ENCODE results near the gene STYK1. TPM values are rescaled to one million over a fixed set of nuclear protein-coding genes. Genes with fewer than 3 reads are reported as not detected.

STYK1 gene
- total RNA-seq, 1 donor = under 0.01 TPM

- Histone ChIP-seq H3K4me1 (ENCODE audit: insufficient read depth, low read length) (peaks cover 12% of the 10 kb centered on the region), H3K27ac (ENCODE audit: low read depth, low read length) (no peak overlapping the region), H3K4me2 (ENCODE audit: insufficient read depth, low read length) (no peak overlapping the region), H4K20me1 (ENCODE audit: insufficient read depth, low read length) (no peaks in the 10 kb centered on the region), H3K79me2 (ENCODE audit: insufficient read depth, low read length) (peaks cover 18% of the 10 kb centered on the region), H3K36me3 (ENCODE audit: insufficient read depth, low read length) (peaks cover 35% of the 10 kb centered on the region), H3K4me3 (ENCODE audit: insufficient read depth, low read length) (no peak overlapping the region), H3K27me3 (ENCODE audit: insufficient read depth, low read length) (no peaks in the 10 kb centered on the region), H3K9me3 (ENCODE audit: low read depth, low read length) (no peaks in the 10 kb centered on the region), H2AFZ (ENCODE audit: low read length) (no peak overlapping the region)
- TF ChIP-seq CTCF (IDR thresholded peaks at IDR 0.05; ENCODE audit: extremely low read depth, low read depth, low read length) = peak; percentile 48
- no peak for DNase-seq (ENCODE audit: insufficient read length, low spot score, missing footprints)
Measured at GRCh38 chr12:10607885-10608458, 65.9 kb downstream of the STYK1 start.

- Histone ChIP-seq H3K27ac (ENCODE audit: low read depth, low read length) (no peak overlapping the region), H3K4me2 (ENCODE audit: insufficient read depth, low read length) (no peak overlapping the region), H3K36me3 (ENCODE audit: insufficient read depth, low read length) (peaks cover 21% of the 10 kb centered on the region), H3K4me1 (ENCODE audit: insufficient read depth, low read length) (no peaks in the 10 kb centered on the region), H4K20me1 (ENCODE audit: insufficient read depth, low read length) (no peaks in the 10 kb centered on the region), H3K27me3 (ENCODE audit: insufficient read depth, low read length) (no peaks in the 10 kb centered on the region), H2AFZ (ENCODE audit: low read length) (no peak overlapping the region), H3K9me3 (ENCODE audit: low read depth, low read length) (no peaks in the 10 kb centered on the region), H3K79me2 (ENCODE audit: insufficient read depth, low read length) (no peaks in the 10 kb centered on the region), H3K4me3 (ENCODE audit: insufficient read depth, low read length) (no peak overlapping the region)
- no peak for TF ChIP-seq CTCF (IDR thresholded peaks at IDR 0.05; ENCODE audit: extremely low read depth, low read depth, low read length)
- no peak for DNase-seq (ENCODE audit: insufficient read length, low spot score, missing footprints)
Measured at GRCh38 chr12:10601860-10602259, 72.0 kb downstream of the STYK1 start.

- no peak overlapping the region for H3K27ac ChIP-seq (ENCODE audit: low read depth, low read length)
- no peak for TF ChIP-seq CTCF (IDR thresholded peaks at IDR 0.05; ENCODE audit: extremely low read depth, low read depth, low read length)
Measured at GRCh38 chr12:10600988-10601387, 72.9 kb downstream of the STYK1 start.

GRCh38 chr12:10595881-10596280, 78.0 kb downstream of the STYK1 start:
- no peak overlapping the region for H2AFZ ChIP-seq (ENCODE audit: low read length)
- H3K4me3 ChIP-seq (ENCODE audit: insufficient read depth, low read length) = no peak overlapping the region
- H3K4me2 ChIP-seq (ENCODE audit: insufficient read depth, low read length) = no peak overlapping the region
- H4K20me1 ChIP-seq (ENCODE audit: insufficient read depth, low read length) = no peaks in the 10 kb centered on the region
- no peaks in the 10 kb centered on the region for H3K9me3 ChIP-seq (ENCODE audit: low read depth, low read length)
- H3K79me2 ChIP-seq (ENCODE audit: insufficient read depth, low read length) = no peaks in the 10 kb centered on the region
- no peak overlapping the region for H3K27ac ChIP-seq (ENCODE audit: low read depth, low read length)
- no peaks in the 10 kb centered on the region for H3K27me3 ChIP-seq (ENCODE audit: insufficient read depth, low read length)
- TF ChIP-seq CTCF (IDR thresholded peaks at IDR 0.05; ENCODE audit: extremely low read depth, low read depth, low read length) = no peak
- no peak for DNase-seq (ENCODE audit: insufficient read length, low spot score, missing footprints)
- no peaks in the 10 kb centered on the region for H3K4me1 ChIP-seq (ENCODE audit: insufficient read depth, low read length)
- peaks cover 8% of the 10 kb centered on the region for H3K36me3 ChIP-seq (ENCODE audit: insufficient read depth, low read length)

More at GRCh38 chr12:10600988-10601387, 72.9 kb downstream of the STYK1 start:
- Histone ChIP-seq H3K79me2 (ENCODE audit: insufficient read depth, low read length) (no peaks in the 10 kb centered on the region), H3K4me1 (ENCODE audit: insufficient read depth, low read length) (no peaks in the 10 kb centered on the region), H3K27me3 (ENCODE audit: insufficient read depth, low read length) (no peaks in the 10 kb centered on the region), H4K20me1 (ENCODE audit: insufficient read depth, low read length) (no peaks in the 10 kb centered on the region), H3K9me3 (ENCODE audit: low read depth, low read length) (no peaks in the 10 kb centered on the region), H2AFZ (ENCODE audit: low read length) (no peak overlapping the region), H3K4me3 (ENCODE audit: insufficient read depth, low read length) (no peak overlapping the region), H3K36me3 (ENCODE audit: insufficient read depth, low read length) (peaks cover 18% of the 10 kb centered on the region), H3K4me2 (ENCODE audit: insufficient read depth, low read length) (no peak overlapping the region)
- DNase-seq (ENCODE audit: insufficient read length, low spot score, missing footprints) = no peak

All from osteoblast (primary cell).